Epithelial cell of esophagus (primary cell): ENCODE results near the gene B3GALT2.

Source experiments
- DNase-seq: peaks from one replicate; pipeline ENCODE4 v3.0.0; 2010; ENCODE audit warnings: low read depth
- H3K4me3 ChIP-seq: 2 replicates; pipeline ENCODE4 v1.5.1; 2011; ENCODE audit warnings: mild to moderate bottlenecking, low read length, control low read depth
- TF ChIP-seq, protein P1 (sequence below): IDR thresholded peaks from 2 replicates; pipeline ENCODE4 v1.5.1; 2011; ENCODE audit warnings: low read depth, mild to moderate bottlenecking, low read length, control low read depth, inconsistent platforms; ENCODE audit not compliant: insufficient read depth; ENCODE audit errors: missing control alignments

The B3GALT2 gene

DNA sequence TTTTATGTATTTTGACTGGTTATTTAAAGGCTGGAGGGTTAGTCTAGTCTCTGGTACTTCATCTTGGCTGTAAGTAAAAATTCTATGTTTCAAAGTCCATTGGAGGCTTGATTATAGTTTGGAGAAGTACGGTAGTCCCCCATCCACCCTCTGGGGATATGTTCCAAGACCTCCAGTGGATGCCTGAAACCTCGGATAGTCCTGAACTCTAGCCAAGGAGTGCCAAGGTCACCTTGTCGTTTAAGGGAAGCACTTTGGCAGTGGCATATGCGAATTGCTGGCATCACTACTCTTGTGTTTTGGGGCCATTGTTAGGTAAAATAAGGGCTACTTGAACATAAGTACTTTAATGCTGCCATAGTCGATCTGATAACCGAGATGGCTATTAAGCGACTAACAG, 46.2 kb downstream of the B3GALT2 start:
- no peak overlapping the region for H3K4me3 ChIP-seq
- TF ChIP-seq, protein P1, sequence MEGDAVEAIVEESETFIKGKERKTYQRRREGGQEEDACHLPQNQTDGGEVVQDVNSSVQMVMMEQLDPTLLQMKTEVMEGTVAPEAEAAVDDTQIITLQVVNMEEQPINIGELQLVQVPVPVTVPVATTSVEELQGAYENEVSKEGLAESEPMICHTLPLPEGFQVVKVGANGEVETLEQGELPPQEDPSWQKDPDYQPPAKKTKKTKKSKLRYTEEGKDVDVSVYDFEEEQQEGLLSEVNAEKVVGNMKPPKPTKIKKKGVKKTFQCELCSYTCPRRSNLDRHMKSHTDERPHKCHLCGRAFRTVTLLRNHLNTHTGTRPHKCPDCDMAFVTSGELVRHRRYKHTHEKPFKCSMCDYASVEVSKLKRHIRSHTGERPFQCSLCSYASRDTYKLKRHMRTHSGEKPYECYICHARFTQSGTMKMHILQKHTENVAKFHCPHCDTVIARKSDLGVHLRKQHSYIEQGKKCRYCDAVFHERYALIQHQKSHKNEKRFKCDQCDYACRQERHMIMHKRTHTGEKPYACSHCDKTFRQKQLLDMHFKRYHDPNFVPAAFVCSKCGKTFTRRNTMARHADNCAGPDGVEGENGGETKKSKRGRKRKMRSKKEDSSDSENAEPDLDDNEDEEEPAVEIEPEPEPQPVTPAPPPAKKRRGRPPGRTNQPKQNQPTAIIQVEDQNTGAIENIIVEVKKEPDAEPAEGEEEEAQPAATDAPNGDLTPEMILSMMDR: no peak
- no peak for DNase-seq

DNA sequence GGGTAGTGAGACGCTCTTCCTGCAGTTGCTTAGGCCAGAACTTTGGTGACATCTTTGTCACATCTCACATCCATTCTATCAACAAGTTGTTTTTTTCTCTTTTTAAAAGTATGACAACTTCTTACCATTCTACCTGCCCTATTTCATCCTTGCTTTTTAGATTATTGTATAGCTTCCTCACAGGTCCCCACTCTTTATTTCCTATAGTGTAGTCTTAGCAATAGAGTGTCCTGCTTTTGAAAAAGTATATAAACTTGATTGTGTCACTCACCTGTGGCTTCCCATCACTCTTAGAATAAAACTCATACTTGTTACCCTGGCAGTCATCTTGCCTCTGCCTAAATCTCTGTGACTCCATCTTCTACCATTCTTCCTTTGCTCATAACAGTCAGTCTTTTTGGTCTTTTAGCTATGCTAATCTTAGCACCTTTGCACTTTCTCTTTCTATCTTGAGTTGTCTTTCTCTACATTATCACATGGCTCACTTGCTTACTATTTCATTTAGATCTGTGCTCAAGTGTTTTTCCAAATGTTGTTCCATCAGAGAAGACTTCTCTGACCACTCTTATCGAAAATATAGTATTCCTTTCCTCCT, 55.0 kb downstream of the B3GALT2 start:
- no peak for DNase-seq
- TF ChIP-seq, protein P1: no peak
- no peak overlapping the region for H3K4me3 ChIP-seq
